Measurements from ENCODE around the gene RIOK3.

The RIOK3 gene

DNA sequence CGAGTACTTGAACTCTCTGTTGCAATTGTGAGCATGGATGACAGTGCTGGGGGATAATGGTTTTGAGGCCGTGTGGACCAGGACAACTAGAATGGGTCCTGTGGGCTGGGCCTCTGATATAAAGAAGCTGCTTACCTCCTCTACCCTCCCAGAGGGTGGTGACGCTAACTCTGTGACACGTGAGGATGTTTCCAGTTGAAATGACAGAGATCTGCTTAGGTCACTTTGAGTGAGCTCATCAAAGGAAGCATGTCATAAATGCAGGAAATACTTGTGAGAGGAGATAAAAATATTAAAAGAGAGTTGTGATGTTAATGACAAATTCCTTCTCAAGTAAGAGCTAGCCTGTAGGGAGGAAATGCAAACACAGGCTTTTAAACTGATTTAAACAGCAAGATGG is 66.6 kb downstream of the RIOK3 start:
- DNase-seq (ENCODE audit: low read depth) = no peak
- TF ChIP-seq, protein P1, sequence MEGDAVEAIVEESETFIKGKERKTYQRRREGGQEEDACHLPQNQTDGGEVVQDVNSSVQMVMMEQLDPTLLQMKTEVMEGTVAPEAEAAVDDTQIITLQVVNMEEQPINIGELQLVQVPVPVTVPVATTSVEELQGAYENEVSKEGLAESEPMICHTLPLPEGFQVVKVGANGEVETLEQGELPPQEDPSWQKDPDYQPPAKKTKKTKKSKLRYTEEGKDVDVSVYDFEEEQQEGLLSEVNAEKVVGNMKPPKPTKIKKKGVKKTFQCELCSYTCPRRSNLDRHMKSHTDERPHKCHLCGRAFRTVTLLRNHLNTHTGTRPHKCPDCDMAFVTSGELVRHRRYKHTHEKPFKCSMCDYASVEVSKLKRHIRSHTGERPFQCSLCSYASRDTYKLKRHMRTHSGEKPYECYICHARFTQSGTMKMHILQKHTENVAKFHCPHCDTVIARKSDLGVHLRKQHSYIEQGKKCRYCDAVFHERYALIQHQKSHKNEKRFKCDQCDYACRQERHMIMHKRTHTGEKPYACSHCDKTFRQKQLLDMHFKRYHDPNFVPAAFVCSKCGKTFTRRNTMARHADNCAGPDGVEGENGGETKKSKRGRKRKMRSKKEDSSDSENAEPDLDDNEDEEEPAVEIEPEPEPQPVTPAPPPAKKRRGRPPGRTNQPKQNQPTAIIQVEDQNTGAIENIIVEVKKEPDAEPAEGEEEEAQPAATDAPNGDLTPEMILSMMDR (IDR thresholded peaks at IDR 0.05; ENCODE audit: low read depth, low read length) = no peak
- TF ChIP-seq MYC (IDR thresholded peaks at IDR 0.05; ENCODE audit: low read depth, low read length) (no peak), POLR2A (IDR thresholded peaks at IDR 0.05; ENCODE audit: extremely low read depth, insufficient read length) (no peak)
- TF ChIP-seq, protein P2, sequence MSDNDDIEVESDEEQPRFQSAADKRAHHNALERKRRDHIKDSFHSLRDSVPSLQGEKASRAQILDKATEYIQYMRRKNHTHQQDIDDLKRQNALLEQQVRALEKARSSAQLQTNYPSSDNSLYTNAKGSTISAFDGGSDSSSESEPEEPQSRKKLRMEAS (IDR thresholded peaks at IDR 0.05; ENCODE audit: low read depth, low read length) = no peak
- no peak overlapping the region for H3K4me3 ChIP-seq (ENCODE audit: low read depth, low read length)

DNA sequence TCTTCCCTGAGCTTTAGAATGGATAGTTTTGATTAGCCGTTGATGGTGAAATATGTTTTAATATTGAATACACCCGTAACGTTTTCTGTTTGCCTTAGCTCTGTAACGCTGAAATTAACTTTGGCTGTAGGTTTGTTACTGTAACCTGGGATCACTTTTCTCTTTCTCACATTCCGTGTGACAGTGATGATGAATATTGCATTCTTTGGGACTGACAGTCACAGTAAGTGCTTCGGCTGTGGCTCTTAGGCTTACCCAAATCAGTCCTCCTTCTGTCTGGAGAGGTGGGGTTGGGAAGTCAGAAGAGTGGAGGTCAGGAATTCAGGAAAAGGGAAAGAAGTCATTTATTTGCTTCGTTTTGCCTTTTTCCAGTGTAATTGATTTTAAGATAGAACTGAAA is 68.2 kb downstream of the RIOK3 start:
- TF ChIP-seq MYC (IDR thresholded peaks at IDR 0.05; ENCODE audit: low read depth, low read length) (no peak), POLR2A (IDR thresholded peaks at IDR 0.05; ENCODE audit: extremely low read depth, insufficient read length) (no peak)
- TF ChIP-seq, protein P1 (IDR thresholded peaks at IDR 0.05; ENCODE audit: low read depth, low read length) = no peak
- TF ChIP-seq, protein P2 (IDR thresholded peaks at IDR 0.05; ENCODE audit: low read depth, low read length) = no peak
- DNase-seq (ENCODE audit: low read depth) = no peak
- H3K4me3 ChIP-seq (ENCODE audit: low read depth, low read length) = no peak overlapping the region

DNA sequence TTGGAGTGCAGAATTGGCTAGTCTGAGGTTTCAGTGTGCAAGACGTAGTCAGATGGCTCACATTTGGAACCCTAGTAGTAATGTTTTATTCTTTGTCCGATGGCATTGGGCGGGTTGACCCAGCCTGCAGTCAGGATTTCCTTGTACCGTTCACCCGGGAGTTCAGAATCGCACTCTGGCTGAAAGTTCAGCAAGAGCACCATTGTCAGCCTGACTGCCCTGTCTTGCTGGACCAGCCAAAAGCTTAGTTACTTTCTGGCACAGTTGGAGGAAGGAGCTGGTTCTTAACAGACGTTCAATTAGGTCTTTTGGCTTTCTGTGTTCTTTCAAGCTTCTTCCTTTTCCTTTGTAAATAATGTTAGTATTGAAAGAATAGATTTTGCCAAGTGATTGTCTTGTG is 68.8 kb downstream of the RIOK3 start:
- DNase-seq (ENCODE audit: low read depth) = no peak
- H3K4me3 ChIP-seq (ENCODE audit: low read depth, low read length) = no peak overlapping the region
- TF ChIP-seq POLR2A (IDR thresholded peaks at IDR 0.05; ENCODE audit: extremely low read depth, insufficient read length) (no peak), MYC (IDR thresholded peaks at IDR 0.05; ENCODE audit: low read depth, low read length) (no peak)
- TF ChIP-seq, protein P2 (IDR thresholded peaks at IDR 0.05; ENCODE audit: low read depth, low read length) = no peak
- TF ChIP-seq, protein P1 (IDR thresholded peaks at IDR 0.05; ENCODE audit: low read depth, low read length) = no peak

DNA sequence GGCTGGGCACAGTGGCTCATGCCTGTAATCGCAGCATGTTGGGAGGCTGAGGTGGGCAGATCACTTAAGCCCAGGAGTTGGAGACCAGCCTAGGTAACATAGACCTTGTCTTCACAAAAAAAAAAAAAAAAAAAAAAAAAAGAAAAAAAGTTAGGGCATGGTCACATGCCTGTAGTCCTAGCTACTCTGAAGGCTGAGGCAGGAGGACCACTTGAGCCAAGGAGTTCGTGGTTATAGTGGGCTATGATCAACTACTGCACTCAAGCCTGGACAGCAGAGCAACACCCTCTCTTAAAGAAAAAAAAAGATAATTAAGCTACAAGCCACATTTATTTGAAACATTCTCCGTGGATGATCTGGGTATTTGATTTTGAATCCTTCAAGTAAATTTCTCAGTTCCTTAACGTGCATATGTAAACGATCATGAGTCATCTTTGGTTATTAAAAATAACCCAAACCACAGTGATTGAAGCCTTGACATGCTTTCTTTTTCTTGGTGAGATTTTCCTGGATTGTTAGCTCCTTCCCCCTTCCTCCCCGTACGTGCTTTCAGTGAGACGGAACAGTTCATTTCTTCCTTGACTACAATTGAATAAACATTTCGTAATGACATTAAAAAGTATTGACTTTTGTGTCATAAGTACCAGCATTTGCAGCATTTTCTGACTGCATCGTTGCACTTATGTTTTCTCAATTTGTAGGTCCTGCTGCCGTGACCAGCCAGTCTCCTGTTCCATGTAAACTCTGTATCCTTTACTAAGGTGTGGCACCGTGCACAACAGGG is 70.5 kb downstream of the RIOK3 start:
- no peak for DNase-seq (ENCODE audit: low read depth)
- TF ChIP-seq, protein P2 (IDR thresholded peaks at IDR 0.05; ENCODE audit: low read depth, low read length) = no peak
- TF ChIP-seq POLR2A (IDR thresholded peaks at IDR 0.05; ENCODE audit: extremely low read depth, insufficient read length) = no peak
- TF ChIP-seq, protein P1 (IDR thresholded peaks at IDR 0.05; ENCODE audit: low read depth, low read length) = no peak
- no peak for TF ChIP-seq MYC (IDR thresholded peaks at IDR 0.05; ENCODE audit: low read depth, low read length)
- no peak overlapping the region for H3K4me3 ChIP-seq (ENCODE audit: low read depth, low read length)

DNA sequence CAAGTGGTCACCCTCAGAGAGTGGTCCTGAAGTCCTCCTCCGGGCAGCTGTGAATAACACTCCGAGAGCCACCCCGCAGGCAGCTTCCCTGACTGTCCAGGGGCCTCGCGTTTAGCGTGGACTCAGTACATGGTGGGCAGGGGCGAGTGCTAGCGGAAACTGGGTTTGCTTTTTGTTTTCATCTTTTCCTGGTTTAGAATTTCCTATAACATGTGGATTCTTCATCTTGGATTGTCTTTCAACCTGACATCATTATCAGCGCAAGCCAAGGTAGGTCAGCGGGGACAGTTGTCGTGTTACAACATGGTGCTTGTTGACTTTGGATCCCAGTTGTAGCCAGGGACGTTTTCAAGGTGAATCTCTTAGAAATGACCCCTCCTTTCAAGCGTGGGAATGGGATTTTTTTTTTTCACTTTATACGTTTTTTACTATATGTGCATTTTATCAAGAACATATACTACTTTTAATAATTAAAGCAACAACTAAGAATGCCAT is 71.2 kb downstream of the RIOK3 start:
- H3K4me3 ChIP-seq (ENCODE audit: low read depth, low read length) = no peak overlapping the region
- DNase-seq (ENCODE audit: low read depth) = no peak
- TF ChIP-seq, protein P1 (IDR thresholded peaks at IDR 0.05; ENCODE audit: low read depth, low read length) = no peak
- TF ChIP-seq, protein P2 (IDR thresholded peaks at IDR 0.05; ENCODE audit: low read depth, low read length) = no peak
- no peak for TF ChIP-seq MYC (IDR thresholded peaks at IDR 0.05; ENCODE audit: low read depth, low read length)
- no peak for TF ChIP-seq POLR2A (IDR thresholded peaks at IDR 0.05; ENCODE audit: extremely low read depth, insufficient read length)
